Adrenal gland (tissue), 5 donors: ENCODE measurements around the gene NEU1.

Experiments
- CTCF ChIP-seq, 6 experiments: fragments of 450-650 bp in 4 of 6; fragments of 200-600 bp in 2 of 6; sonication (generic) in 1 of 6; IDR thresholded peaks; 1 replicate in 5 of 6; 2 replicates in 1 of 6; pipeline versions ENCODE4 v1.5.1 to v1.8.0; 2016 to 2021; ENCODE audit warnings: antibody characterized with exemption in 6 of 6, mild to moderate bottlenecking in 2 of 6, moderate library complexity in 1 of 6
- POLR2A ChIP-seq, 2 donors: fragments of 450-650 bp; IDR thresholded peaks; one replicate each; pipeline ENCODE4 v1.6.1; 2017; ENCODE audit warnings: antibody characterized with exemption in 2 of 2, mild to moderate bottlenecking in 2 of 2, moderate library complexity in 1 of 2
- donor health status: DM: no; HTN: no; CAD: no.

- TF ChIP-seq CTCF (IDR thresholded peaks at IDR 0.05) (no peak), POLR2A (IDR thresholded peaks at IDR 0.05) (no peak)
These were observed 31.7 kb downstream of the NEU1 start for GRCh38 chr6:31830886-31831335.
